Stimulated activated CD4-positive, alpha-beta T cell treated with anti-CD3 and anti-CD28 coated beads, Interleukin-4, amount 100 ng/mL, for 4 hours (primary cell): ENCODE results near the gene MAPT.

Experiments
- DNase-seq, 2 experiments: peaks; one replicate each; pipeline ENCODE4 v3.0.0-alpha.2; 2020

The MAPT gene

GRCh38 chr17:45976391-45976754 lies 82.0 kb downstream of the MAPT start:
- DNase-seq = no peak

- DNase-seq = no peak
These were observed 82.6 kb downstream of the MAPT start for GRCh38 chr17:45976755-45977505.

DNA sequence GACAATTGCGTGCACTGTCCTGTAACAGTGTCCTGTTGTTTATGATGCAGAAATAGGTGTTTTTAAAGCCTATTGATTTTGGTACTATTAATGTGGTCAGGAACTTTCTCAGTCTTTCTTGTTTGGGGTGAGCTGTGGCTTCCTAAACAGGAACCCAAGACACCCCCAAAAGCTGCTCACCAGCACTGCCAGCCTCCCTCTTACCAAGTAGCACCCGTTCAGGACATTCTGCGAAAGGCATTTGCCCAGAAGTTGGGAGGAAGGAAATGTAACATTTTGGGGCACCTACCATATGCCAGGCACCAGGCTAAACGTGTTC lies 83.1 kb downstream of the MAPT start:
- no peak for DNase-seq

DNA sequence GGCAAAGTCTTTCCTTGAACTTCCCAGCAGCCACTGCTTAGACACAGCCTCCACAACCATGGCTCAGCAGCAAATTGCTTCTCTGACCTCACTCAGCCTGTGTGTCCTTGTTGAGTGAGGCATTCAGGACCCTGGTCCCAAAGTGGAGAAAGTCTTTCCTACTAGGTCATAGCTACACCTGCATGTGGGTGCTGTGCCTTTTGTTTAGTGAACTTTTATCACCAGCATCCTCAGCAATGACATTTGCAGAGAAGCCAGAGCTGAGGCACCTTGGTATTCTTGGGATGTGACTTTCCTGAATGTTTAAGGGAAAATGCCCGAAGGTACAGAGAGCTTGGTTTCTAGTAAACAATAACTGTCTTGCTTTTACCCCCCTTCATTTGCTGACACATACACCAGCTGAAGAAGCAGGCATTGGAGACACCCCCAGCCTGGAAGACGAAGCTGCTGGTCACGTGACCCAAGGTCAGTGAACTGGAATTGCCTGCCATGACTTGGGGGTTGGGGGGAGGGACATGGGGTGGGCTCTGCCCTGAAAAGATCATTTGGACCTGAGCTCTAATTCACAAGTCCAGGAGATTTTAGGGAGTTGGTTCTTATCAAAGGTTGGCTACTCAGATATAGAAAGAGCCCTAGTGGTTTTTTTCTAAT lies 83.7 kb downstream of the MAPT start:
- DNase-seq = no peak

GRCh38 chr17:45979137-45979536 lies 84.8 kb downstream of the MAPT start:
- no peak for DNase-seq

- no peak for DNase-seq
These were observed 86.5 kb downstream of the MAPT start for GRCh38 chr17:45980855-45981254.

DNA sequence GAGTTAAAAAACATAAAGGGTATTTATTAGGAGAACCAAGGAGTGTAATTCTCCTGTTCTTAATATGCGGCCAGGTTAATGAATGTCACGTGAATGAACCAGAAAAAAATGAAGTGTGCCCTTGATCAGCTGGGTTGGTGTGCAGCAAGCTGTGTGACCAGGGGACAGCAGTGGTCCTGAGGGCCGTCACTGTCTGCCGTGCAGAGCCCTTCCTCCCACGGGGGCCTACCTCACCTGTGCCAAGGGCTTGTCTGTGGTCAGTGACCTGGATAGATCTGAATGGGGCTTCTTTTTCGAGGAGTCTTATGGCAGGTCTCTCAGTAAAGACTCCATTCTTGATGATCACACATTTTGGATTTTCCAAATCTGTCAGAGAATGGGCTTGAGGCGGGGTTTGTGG lies 87.0 kb downstream of the MAPT start:
- DNase-seq = no peak

DNA sequence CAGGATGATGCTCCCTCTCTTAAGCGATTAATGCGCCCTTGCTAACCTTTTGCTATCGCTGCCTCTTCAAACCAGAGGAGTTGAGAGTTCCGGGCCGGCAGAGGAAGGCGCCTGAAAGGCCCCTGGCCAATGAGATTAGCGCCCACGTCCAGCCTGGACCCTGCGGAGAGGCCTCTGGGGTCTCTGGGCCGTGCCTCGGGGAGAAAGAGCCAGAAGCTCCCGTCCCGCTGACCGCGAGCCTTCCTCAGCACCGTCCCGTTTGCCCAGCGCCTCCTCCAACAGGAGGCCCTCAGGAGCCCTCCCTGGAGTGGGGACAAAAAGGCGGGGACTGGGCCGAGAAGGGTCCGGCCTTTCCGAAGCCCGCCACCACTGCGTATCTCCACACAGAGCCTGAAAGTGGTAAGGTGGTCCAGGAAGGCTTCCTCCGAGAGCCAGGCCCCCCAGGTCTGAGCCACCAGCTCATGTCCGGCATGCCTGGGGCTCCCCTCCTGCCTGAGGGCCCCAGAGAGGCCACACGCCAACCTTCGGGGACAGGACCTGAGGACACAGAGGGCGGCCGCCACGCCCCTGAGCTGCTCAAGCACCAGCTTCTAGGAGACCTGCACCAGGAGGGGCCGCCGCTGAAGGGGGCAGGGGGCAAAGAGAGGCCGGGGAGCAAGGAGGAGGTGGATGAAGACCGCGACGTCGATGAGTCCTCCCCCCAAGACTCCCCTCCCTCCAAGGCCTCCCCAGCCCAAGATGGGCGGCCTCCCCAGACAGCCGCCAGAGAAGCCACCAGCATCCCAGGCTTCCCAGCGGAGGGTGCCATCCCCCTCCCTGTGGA lies 88.6 kb downstream of the MAPT start:
- DNase-seq = no peak

DNA sequence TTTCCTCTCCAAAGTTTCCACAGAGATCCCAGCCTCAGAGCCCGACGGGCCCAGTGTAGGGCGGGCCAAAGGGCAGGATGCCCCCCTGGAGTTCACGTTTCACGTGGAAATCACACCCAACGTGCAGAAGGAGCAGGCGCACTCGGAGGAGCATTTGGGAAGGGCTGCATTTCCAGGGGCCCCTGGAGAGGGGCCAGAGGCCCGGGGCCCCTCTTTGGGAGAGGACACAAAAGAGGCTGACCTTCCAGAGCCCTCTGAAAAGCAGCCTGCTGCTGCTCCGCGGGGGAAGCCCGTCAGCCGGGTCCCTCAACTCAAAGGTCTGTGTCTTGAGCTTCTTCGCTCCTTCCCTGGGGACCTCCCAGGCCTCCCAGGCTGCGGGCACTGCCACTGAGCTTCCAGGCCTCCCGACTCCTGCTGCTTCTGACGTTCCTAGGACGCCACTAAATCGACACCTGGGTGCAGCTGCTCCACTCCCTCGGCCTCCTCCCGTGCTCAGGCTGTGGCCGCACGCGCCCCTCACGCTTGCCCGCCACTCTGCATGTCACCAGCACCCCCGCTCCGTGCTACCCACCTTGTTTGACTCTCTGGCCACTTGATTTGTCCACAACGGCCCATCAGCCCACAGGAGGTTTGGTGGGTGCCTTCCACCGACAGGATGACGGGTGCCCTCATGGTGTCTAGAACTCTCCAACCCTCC lies 89.4 kb downstream of the MAPT start:
- DNase-seq = no peak

- DNase-seq = no peak
These were observed 90.0 kb downstream of the MAPT start for GRCh38 chr17:45984368-45984767.

GRCh38 chr17:45985447-45985846 lies 91.1 kb downstream of the MAPT start:
- no peak for DNase-seq

DNA sequence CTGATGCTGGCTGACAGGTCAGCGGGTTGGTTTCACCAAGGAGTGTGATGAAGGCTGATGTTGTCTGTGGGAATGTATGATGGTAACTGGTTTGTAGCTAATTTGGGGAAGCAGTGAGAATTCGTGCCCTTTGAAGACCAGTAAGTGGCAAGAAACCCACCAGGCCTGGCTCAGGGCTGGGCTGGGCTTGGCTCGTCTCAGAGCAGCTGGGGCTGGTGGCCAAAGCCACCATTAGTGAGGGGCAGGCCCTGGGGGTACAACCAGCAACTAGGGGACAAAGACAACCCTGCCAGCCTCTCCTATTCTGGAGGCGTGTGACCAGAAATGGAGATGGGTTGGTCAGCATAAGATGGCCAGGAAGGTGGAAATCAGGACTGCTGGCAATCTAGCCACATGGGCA lies 91.7 kb downstream of the MAPT start:
- DNase-seq = no peak

DNA sequence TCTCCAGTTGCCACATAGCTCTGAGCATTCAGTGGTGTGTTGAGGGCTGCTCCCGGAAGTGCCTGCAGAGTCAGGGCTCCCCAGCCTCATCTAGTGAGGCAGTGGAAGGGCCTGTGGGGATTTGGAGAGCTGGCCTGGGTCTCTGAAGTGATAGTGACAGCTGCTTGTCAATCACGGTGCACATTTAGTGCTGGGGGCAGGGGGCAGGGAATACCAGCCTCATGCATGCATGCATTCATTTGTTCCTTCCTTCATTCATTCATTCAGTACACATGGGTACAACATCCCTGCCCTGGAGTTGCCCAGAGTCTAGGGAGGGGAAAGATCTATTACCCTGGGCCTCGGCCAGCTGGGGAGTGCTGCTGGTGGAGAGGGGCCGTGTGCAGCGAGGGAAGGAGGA lies 93.4 kb downstream of the MAPT start:
- DNase-seq = no peak

DNA sequence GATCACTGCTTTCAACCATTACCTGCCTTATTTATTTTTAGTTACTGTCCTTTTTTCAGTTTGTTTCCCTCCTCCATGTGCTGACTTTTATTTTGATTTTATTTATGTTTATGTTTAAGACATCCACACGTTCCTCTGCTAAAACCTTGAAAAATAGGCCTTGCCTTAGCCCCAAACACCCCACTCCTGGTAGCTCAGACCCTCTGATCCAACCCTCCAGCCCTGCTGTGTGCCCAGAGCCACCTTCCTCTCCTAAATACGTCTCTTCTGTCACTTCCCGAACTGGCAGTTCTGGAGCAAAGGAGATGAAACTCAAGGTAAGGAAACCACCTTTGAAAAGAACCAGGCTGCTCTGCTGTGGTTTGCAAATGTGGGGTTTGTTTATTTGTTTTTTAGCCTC lies 95.4 kb downstream of the MAPT start:
- DNase-seq = no peak

- DNase-seq = no peak
These were observed 96.5 kb downstream of the MAPT start for GRCh38 chr17:45990886-45991285.

DNA sequence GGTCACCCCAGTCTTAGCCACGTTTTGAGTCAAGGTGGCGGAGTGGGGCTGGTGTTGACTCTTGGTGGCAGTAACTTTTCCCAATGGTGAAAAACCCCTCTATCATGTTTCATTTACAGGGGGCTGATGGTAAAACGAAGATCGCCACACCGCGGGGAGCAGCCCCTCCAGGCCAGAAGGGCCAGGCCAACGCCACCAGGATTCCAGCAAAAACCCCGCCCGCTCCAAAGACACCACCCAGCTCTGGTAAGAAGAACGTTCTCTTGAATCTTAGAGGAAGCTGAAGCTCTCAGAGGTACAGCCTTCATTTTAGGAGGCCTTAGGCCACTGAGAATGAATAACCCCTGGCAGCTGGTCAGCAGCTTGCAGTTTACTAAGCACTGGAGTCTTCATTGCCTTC lies 97.0 kb downstream of the MAPT start:
- no peak for DNase-seq

DNA sequence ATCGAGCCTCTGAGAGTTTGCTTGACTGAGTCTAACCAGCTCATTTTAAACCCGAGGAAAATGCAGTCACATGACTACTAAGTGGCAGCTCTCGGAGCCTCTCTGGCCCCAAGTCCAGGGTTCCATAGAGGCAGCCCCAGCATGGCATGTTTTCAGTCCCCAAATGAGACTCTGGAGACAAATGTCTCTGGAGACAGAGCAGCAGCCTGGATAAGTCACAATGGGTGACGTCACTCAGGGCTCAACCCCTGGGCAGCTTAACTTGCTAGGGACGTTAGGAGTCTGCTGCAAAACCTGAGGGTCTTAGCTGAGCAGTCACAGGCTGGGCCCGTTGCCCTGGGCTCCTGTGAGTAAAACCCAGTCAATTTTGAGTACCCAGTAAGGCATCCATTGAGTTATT lies 97.8 kb downstream of the MAPT start:
- no peak for DNase-seq

- DNase-seq = no peak
These were observed 98.5 kb downstream of the MAPT start for GRCh38 chr17:45992904-45993303.

- DNase-seq = no peak
These were observed 99.7 kb downstream of the MAPT start for GRCh38 chr17:45993962-45994627.

DNA sequence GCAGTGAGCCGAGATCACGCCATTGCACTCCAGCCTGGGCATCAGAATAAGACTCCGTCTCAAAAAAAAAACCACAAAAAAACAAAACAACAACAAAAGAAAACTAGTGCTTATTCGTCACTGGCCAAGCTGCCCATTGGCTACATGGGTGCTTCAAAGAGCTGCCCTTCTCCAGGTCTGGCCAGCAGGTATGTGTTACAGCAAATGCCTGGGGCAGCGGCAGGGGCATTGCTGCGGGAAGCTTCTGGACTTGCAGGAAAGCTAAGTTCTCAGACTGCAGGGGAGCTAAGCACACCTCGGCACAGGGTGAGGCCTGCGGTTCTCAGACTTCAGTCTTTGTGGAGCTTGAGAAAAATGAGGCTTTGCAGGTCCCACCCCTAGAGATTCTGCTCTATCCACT lies 100.6 kb downstream of the MAPT start:
- no peak for DNase-seq

DNA sequence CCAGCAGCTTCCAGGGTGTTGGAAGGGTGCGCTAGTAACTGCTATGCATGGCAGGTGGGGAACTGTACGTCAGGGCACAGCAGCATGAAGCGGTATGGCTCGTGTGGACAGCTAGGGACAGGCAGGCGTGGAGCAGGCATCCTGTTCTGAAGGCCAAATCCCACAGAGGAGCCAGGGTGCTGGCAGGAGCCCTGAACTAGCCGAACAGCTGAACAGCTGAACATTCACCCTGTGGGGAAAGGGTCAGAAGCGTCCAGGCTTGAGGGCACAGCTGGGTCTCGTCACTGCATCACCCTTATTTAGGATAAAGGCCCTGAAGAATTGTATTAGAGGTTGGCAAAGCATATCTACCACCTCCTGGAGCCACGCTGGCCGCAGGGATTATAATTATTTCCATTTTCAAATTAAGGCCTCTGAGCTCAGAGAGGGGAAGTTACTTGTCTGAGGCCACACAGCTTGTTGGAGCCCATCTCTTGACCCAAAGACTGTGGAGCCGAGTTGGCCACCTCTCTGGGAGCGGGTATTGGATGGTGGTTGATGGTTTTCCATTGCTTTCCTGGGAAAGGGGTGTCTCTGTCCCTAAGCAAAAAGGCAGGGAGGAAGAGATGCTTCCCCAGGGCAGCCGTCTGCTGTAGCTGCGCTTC lies 101.4 kb downstream of the MAPT start:
- DNase-seq = no peak

- no peak for DNase-seq
These were observed 102.1 kb downstream of the MAPT start for GRCh38 chr17:45996282-45996937.
